Measurements from ENCODE around the gene ZFAND4.
"Not testable (repeated sequence)": the region's sequence is repeated elsewhere in the genome, so short reads cannot be mapped to it uniquely, and the experiment has no call there.

ZFAND4 gene

GRCh38 chr10:45589868-45590267 is 82.7 kb downstream of the ZFAND4 start:
- no peak for DNase-seq (ENCODE audit: low read depth in 2 of 2)

GRCh38 chr10:45589009-45589408 is 83.6 kb downstream of the ZFAND4 start:
- DNase-seq (ENCODE audit: low read depth in 2 of 2), result no peak

GRCh38 chr10:45586028-45586824 is 86.3 kb downstream of the ZFAND4 start:
- no peak for DNase-seq (ENCODE audit: low read depth in 2 of 2)

GRCh38 chr10:45585131-45585530 is 87.4 kb downstream of the ZFAND4 start:
- no peak for DNase-seq (ENCODE audit: low read depth in 2 of 2)

- DNase-seq (ENCODE audit: low read depth in 2 of 2), result no peak
Observed at GRCh38 chr10:45582386-45582781, 90.2 kb downstream of the ZFAND4 start.

- no peak for DNase-seq (ENCODE audit: low read depth in 2 of 2)
Observed at GRCh38 chr10:45581582-45582385, 90.8 kb downstream of the ZFAND4 start.

GRCh38 chr10:45581216-45581549 is 91.4 kb downstream of the ZFAND4 start:
- no peak for DNase-seq (ENCODE audit: low read depth in 2 of 2)

- no peak for DNase-seq (ENCODE audit: low read depth in 2 of 2)
Observed at GRCh38 chr10:45580371-45581215, 92.0 kb downstream of the ZFAND4 start.

- DNase-seq (ENCODE audit: low read depth in 2 of 2), result no peak
Observed at GRCh38 chr10:45578384-45578971, 94.1 kb downstream of the ZFAND4 start.

GRCh38 chr10:45575966-45576597 is 96.5 kb downstream of the ZFAND4 start:
- DNase-seq (ENCODE audit: low read depth in 2 of 2), result no peak

- DNase-seq (ENCODE audit: low read depth in 2 of 2), result not testable (repeated sequence)
Observed at GRCh38 chr10:45575032-45575761, 97.4 kb downstream of the ZFAND4 start.

- DNase-seq (ENCODE audit: low read depth in 2 of 2), result no peak
Observed at GRCh38 chr10:45569471-45569870, 103.1 kb downstream of the ZFAND4 start.

- DNase-seq (ENCODE audit: low read depth in 2 of 2), result no peak
Observed at GRCh38 chr10:45566415-45566814, 106.2 kb downstream of the ZFAND4 start.

All from stimulated activated CD8-positive, alpha-beta memory T cell treated with anti-CD3 and anti-CD28 coated beads, Interleukin-7, amount 100 ng/mL, for 1 hour (primary cell).